Caki2 (cell line): ENCODE measurements around the gene MLXIP. TPM values are rescaled to one million over a fixed set of nuclear protein-coding genes. Genes with fewer than 3 reads are reported as not detected.
"Not testable (repeated sequence)": the region's sequence is repeated elsewhere in the genome, so short reads cannot be mapped to it uniquely, and the experiment has no call there.

Experiments
- DNase-seq: peaks from one replicate; pipeline ENCODE4 v3.0.0-alpha.2; 2015; ENCODE audit warnings: low read depth
- in situ Hi-C: cut with HindIII; loops from 2 replicates; pipeline ENCODE4 v1.10.0; 2016; ENCODE audit warnings: low sequenced_read_pairs, low pct_unique_long_range_greater_than_20kb, mixed read lengths
- total RNA-seq: library from RNA; depleted of rRNA; stranded (reverse); fragments of >200 nt; shearing (Covaris generic); gene quantifications from 2 replicates; pipeline ENCODE4 v1.2.3, GENCODE V29; 2014; ENCODE audit warnings: low replicate concordance

Gene MLXIP
- total RNA-seq, 1 experiment from 2014 or later: 7.0 TPM

DNA sequence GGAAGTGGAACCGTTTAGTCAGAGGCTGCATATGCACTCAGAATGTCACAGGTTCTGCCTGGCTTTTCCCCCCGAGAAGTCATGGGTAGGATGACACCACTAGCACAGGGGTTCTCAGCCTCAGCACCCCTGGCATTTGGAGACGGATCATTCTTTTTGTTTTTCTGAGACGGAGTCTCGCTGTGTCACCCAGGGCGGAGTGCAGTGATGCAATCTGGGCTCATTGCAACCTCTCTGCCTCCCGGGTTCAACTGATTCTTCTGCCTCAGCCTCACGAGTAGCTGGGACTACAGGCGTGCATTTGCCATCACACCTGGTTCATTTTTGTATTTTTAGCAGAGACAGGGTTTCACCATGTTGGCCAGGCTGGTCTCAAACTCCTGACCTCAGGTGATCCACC is 28.7 kb upstream of the MLXIP start:
- in situ Hi-C loops: no loop called here
- DNase-seq: no peak

DNA sequence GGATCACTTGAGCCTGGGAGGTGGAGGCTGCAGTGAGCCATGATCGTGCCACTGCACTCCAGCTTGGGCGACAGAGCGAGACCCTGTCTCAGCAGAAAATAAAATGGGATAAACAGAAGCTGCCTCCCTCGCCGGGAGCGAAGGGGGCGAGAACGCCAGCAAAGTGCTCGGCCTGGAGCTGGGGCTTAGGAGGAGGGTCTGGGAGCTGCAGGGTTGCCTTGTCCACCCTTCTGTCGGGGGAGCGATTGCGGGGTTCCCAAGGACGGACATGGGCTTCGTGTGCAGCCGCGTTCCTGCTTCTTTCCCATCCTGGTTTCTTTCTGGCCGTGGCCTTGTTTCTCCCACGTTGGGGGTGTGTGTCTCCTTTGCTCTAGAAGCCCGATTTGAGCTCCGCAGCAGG is 27.9 kb upstream of the MLXIP start:
- in situ Hi-C loops: no loop called here
- no peak for DNase-seq

GRCh38 chr12:122051231-122051876 is 27.2 kb upstream of the MLXIP start:
- DNase-seq: no peak
- in situ Hi-C loops: no loop called here

- in situ Hi-C loops: no loop called here
- DNase-seq: no peak
Measured at GRCh38 chr12:122052285-122052684, 26.3 kb upstream of the MLXIP start.

- in situ Hi-C loops: no loop called here
Measured at GRCh38 chr12:122054842-122055520, 23.6 kb upstream of the MLXIP start.

GRCh38 chr12:122056406-122056805 is 22.1 kb upstream of the MLXIP start:
- in situ Hi-C loops, DNase-seq: not testable (repeated sequence)

More at GRCh38 chr12:122054842-122055520, 23.6 kb upstream of the MLXIP start:
- DNase-seq: no peak

- in situ Hi-C loops: no loop called here
- no peak for DNase-seq
Measured at GRCh38 chr12:122057007-122057735, 21.4 kb upstream of the MLXIP start.

DNA sequence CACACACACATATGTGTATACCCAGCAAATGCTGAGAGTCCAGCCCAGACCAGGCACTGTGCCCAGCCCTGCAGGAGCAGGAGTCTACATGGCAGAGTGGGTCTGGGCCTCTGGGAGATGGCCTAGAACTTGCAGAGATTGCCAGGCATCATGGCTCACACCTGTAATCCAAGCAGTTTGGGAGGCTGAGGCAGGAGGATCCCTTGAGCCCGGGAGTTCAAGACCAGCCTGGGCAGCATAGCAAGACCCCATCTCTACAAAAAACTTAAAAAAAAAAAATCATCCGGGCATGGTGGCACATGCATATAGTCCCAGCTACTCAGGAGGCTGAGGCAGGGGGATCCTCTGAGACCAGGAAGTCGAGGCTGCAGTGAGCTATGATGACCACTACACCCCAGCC is 20.8 kb upstream of the MLXIP start:
- no peak for DNase-seq
- in situ Hi-C loops: no loop called here

DNA sequence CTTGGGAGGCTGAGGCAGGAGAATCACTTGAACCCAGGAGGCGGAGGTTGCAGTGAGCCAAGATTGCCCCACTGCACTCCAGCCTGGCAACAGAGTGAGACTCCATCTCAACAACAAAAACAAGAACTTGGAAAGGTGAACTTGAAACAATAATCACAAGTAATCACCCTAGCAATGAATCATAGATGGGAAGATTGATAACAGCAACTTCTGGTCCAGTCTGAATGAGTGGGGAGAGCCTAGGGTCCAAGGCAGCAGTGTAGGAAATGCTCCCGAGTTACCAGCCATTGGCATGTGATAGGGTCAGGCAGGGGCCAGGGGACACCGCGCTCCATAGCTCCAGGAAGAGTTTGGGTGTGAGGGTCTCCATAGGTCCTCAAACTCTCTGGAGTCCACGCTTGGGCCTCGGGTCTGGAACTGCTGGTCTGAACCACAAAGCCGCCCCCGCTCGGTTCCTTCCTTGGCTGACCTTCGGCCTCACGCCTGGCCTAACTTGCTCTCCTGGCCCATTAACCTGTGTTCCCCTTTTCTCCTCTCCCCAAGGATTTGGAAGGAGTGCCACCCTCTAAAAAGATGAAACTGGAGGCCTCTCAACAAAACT is 19.9 kb upstream of the MLXIP start:
- DNase-seq: no peak
- in situ Hi-C loops: no loop called here

DNA sequence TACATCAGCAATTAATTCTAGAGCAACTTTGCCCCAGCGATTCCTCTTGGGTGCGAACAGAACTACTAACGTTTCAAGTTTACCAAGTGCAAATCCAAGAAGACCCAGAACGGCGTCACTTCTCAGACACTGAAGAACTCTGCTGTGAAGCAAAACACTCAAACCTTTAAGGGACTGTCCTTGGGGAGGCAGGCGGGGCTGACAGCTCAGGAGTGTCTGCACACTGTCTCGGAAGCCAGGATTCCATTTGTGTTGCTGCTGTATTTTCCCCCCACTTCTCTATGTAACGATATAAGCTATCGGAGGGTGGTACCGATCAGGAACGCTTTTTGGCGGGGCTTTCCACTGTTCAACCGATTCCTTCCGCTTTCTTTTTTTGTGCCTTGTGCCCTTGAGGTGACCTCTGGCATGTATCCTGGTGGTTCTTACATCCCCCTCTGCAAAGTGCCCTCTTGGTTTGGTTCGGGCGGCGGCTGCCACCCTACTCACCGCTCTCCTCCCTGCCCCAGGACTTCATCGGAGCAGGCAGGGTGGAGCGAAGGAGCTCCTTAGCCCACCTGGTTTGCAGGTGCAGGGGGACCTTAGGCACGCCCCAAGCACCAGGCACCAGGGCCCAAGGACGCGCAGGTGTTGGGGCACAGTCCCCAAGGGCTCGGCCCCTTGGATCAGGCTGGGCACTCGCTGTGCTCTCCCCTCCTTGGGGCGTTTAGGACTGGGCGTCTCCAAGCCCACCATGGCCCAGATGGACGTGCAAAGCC is 19.2 kb upstream of the MLXIP start:
- DNase-seq: no peak
- in situ Hi-C loops: no loop called here

GRCh38 chr12:122060081-122060501 is 18.5 kb upstream of the MLXIP start:
- in situ Hi-C loops: no loop called here
- DNase-seq: no peak

DNA sequence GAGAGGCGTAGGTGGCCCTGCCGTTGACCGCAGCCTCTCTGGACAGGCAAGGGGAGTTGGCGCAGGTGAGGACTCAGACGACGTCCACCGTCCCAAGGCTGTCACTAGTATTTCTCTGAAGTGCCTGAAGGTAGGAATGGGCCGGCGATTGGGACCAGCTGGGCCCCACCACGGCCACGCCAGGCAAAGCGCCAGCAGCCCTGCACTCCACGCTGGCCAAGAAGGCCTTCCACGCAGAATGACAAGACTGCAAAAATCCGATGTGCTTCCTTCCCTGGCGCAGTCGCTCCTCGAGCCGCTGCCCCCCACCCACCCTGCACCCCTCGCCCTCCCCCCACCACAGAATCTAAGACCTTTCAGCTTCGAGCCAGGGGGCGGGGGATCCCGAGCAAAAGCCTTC is 17.3 kb upstream of the MLXIP start:
- no peak for DNase-seq
- in situ Hi-C loops: no loop called here

GRCh38 chr12:122062832-122063693 is 15.5 kb upstream of the MLXIP start:
- DNase-seq: peak; percentile 97
- in situ Hi-C loops: no loop called here

DNA sequence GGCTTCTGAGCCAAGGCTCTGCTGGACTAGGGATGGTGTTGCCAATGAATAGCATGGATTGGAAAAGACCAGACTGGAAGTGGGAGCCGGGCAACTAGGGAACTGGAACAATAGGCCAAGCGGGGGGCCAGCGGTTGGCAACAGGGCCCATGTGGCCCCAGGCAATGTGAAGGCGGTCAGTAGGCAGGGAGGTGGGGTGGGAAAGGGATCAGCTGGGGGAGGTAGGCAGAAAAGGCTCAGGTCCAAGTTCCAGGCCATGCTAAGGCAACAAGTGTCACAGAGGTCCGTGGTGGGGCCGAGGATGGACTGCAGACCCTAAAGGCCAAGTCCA is 14.9 kb upstream of the MLXIP start:
- no peak for DNase-seq
- in situ Hi-C loops: no loop called here

- DNase-seq: peak; percentile 99
- in situ Hi-C loops: no loop called here
Measured at GRCh38 chr12:122064025-122064777, 14.4 kb upstream of the MLXIP start.

DNA sequence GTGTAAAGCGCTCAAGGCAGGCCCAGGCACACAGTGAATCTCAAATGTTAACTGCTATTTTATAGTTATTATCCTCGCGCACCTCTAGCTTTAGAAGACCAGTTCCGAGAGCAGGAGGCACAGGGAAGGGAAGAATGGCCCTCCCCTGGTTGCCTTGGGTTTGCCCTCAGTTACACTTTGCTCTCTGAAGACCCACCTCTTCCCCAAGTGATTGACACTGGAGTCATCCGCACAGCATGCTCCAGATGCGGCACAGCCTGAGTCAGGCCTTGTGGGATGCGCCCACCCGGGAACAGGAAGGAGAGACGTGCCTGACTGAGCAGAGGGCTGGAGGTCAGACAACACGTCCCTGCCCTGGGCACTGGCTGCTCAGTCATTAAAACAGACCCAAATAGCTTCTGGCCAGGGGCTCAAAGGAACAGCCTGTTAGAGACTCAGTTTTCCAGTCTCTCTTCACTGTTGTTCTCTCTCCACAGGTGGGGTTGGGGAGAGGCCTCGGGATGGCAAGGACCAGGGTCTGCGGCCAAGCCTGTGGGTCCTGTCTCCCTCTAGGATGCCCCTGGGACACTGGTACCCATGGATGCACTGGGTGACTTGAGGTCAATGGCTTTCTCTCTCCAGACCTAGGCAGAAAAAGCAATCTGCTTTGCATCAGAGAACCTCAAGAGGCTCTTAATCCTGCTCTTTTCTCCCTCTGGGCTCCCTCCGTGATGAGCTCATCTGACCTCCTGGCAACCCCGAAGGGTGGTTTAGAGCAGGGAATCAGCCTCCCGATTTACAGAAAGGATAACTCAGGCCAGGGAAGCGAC is 13.6 kb upstream of the MLXIP start:
- in situ Hi-C loops: no loop called here
- peak; percentile 98 for DNase-seq
